Stimulated activated naive B cell treated with anti-CD40 and anti-IgM and Interleukin-4, amounts not matched to agents 10 μg/mL and 1 μg/mL and 100 μg/mL, for 72 hours (primary cell): ENCODE data around the gene ETV2.
"Not testable (repeated sequence)": the region's sequence is repeated elsewhere in the genome, so short reads cannot be mapped to it uniquely, and the experiment has no call there.

ENCODE experiments used
- ATAC-seq, 2 donors: fragments of 150-1000 bp; cut with Tn5 transposase; replicated peaks; 2 replicates each; pipeline ENCODE4 v1.10.0; 2021; ENCODE audit warnings: moderate library complexity in 1 of 2
- DNase-seq: peaks from one replicate; pipeline ENCODE4 v3.0.0; 2021
- H3K27ac Mint-ChIP-seq: one replicate; pipeline ENCODE4 v1.8.0; 2022; ENCODE audit warnings: mild to moderate bottlenecking, mixed read lengths
- H3K27me3 Mint-ChIP-seq, 2 donors: one replicate each; pipeline ENCODE4 v1.8.0; 2022; ENCODE audit warnings: mixed read lengths in 2 of 2
- H3K36me3 Mint-ChIP-seq, 2 donors: one replicate each; pipeline ENCODE4 v1.8.0; 2022; ENCODE audit warnings: mixed read lengths in 2 of 2, mild to moderate bottlenecking in 1 of 2
- H3K4me1 Mint-ChIP-seq, 2 donors: one replicate each; pipeline ENCODE4 v1.8.0; 2022; ENCODE audit warnings: mixed read lengths in 2 of 2, mild to moderate bottlenecking in 1 of 2
- H3K4me3 Mint-ChIP-seq, 2 donors: one replicate each; pipeline ENCODE4 v1.8.0; 2022; ENCODE audit warnings: mild to moderate bottlenecking in 2 of 2, mixed read lengths in 2 of 2, moderate library complexity in 1 of 2
- H3K9me3 Mint-ChIP-seq, 2 donors: one replicate each; pipeline ENCODE4 v1.8.0; 2022; ENCODE audit warnings: mixed read lengths in 2 of 2, mild to moderate bottlenecking in 1 of 2

The ETV2 gene

GRCh38 chr19:35639863-35640262 is 1.7 kb upstream of the ETV2 start:
- Mint-ChIP-seq H3K36me3 (peaks cover 28 to 31% of the 10 kb centered on the region in 2 donors), H3K9me3 (no peaks in the 10 kb centered on the region), H3K4me3 (no peak overlapping the region), H3K27me3 (no peaks in the 10 kb centered on the region), H3K27ac (no peak overlapping the region), H3K4me1 (peaks cover 11 to 36% of the 10 kb centered on the region in 2 donors)
- DNase-seq, result no peak
- no peak for ATAC-seq

DNA sequence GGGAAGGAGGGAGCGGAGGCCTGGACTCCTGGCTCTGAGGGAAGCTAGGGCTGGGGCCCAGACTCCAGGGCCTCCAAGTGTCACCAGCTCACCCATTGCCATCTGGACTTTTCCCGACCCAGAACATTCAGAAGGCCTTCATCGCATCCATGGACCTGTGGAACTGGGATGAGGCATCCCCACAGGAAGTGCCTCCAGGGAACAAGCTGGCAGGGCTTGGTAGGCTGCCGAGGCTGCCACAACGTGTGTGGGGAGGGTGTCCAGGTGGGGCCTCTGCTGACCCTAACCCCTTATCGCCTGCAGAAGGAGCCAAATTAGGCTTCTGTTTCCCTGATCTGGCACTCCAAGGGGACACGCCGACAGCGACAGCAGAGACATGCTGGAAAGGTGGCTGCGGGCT is 767 bp downstream of the ETV2 start:
- Mint-ChIP-seq H3K4me3 (peak overlapping the region; percentile 66 to 78), H3K27me3 (no peaks in the 10 kb centered on the region), H3K27ac (peak overlapping the region; percentile 42), H3K4me1 (peaks cover 20 to 45% of the 10 kb centered on the region in 2 donors), H3K36me3 (peaks cover 11% of the 10 kb centered on the region in 2 donors), H3K9me3 (no peaks in the 10 kb centered on the region)
- ATAC-seq, result no peak
- no peak for DNase-seq

DNA sequence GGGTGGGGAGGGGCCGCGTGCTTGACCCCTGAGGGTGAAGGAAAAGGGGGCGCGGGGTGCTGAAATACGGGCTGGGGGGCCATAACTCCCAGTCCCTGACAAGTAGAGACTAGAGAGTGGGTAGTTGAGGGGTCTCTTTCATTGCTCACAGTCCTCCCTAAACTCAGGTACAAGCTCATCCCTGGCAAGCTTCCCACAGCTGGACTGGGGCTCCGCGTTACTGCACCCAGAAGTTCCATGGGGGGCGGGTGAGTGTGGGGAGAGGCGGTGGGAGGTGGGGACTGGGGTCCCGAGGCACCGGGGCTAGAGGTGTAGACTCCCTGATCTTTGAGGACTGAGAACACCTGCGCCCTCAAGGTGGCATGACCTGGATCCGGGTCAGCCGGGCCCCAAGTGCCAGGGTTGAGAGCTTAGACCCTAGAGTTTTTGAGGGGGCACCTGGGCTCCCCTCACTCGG is 1.3 kb downstream of the ETV2 start:
- no peak for DNase-seq
- no peaks in the 10 kb centered on the region for H3K27me3 Mint-ChIP-seq
- H3K9me3 Mint-ChIP-seq, result no peaks in the 10 kb centered on the region
- peaks cover 6% of the 10 kb centered on the region in 2 donors for H3K36me3 Mint-ChIP-seq
- no peak overlapping the region for H3K27ac Mint-ChIP-seq
- peaks cover 20 to 45% of the 10 kb centered on the region in 2 donors for H3K4me1 Mint-ChIP-seq
- H3K4me3 Mint-ChIP-seq, result peak overlapping the region; percentile 78 to 79
- ATAC-seq, result no peak

- peak; percentile 49 to 55 for ATAC-seq
- peak; percentile 78 for DNase-seq
- Mint-ChIP-seq H3K9me3 (no peaks in the 10 kb centered on the region), H3K36me3 (no peaks in the 10 kb centered on the region), H3K27ac (peak overlapping the region; percentile 65), H3K4me1 (peaks cover 20 to 46% of the 10 kb centered on the region in 2 donors), H3K27me3 (no peaks in the 10 kb centered on the region), H3K4me3 (peak overlapping the region; percentile 78 to 79)
Observed at GRCh38 chr19:35643255-35644205, 2.0 kb downstream of the ETV2 start.

GRCh38 chr19:35644206-35644986 is 2.9 kb downstream of the ETV2 start:
- Mint-ChIP-seq H3K27ac (peak overlapping the region; percentile 59), H3K4me1 (peaks cover 20 to 54% of the 10 kb centered on the region in 2 donors), H3K9me3 (no peaks in the 10 kb centered on the region), H3K36me3 (no peaks in the 10 kb centered on the region), H3K27me3 (no peaks in the 10 kb centered on the region), H3K4me3 (peak overlapping the region; percentile 78 to 79)
- ATAC-seq (peak; percentile 82 to 86), DNase-seq (peak; percentile 91)

DNA sequence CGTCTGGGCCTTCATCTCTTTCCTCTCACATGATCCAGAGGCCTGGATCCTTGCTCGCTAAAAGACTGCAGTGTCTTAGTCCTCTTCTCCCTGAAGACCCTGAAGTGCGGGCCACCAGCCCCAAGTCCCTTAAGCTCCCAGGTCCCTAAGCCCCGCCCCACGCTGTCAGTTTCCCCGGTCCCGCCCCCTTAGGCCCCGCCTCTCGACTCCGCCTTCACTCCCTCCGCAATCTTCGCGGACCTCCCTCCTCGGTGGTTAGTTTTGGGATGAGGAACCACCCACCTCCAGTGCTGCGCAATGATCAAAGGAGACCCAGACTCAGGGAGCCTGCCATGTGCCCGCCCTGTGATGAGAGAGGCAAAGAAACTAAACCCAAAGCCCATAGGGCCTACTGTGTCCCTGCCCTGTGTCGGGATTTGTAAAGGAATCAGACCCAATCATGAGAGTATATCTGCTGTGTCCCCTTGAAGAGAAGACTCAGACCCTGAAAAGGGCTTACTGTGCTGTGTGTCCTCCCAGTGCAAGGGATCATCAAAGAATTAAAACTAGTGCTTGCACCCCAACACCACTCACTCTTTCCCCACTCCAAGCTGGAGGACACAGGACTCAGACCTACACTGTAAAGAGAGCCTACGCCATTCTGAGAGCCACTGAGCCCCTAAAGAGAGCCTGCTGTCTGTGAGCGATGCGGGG is 3.6 kb downstream of the ETV2 start:
- Mint-ChIP-seq H3K4me1 (peaks cover 20 to 55% of the 10 kb centered on the region in 2 donors), H3K4me3 (peak overlapping the region; percentile 78 to 79), H3K27ac (peak overlapping the region; percentile 53), H3K36me3 (no peaks in the 10 kb centered on the region), H3K9me3 (no peaks in the 10 kb centered on the region), H3K27me3 (no peaks in the 10 kb centered on the region)
- DNase-seq (peak; percentile 49), ATAC-seq (no peak)

DNA sequence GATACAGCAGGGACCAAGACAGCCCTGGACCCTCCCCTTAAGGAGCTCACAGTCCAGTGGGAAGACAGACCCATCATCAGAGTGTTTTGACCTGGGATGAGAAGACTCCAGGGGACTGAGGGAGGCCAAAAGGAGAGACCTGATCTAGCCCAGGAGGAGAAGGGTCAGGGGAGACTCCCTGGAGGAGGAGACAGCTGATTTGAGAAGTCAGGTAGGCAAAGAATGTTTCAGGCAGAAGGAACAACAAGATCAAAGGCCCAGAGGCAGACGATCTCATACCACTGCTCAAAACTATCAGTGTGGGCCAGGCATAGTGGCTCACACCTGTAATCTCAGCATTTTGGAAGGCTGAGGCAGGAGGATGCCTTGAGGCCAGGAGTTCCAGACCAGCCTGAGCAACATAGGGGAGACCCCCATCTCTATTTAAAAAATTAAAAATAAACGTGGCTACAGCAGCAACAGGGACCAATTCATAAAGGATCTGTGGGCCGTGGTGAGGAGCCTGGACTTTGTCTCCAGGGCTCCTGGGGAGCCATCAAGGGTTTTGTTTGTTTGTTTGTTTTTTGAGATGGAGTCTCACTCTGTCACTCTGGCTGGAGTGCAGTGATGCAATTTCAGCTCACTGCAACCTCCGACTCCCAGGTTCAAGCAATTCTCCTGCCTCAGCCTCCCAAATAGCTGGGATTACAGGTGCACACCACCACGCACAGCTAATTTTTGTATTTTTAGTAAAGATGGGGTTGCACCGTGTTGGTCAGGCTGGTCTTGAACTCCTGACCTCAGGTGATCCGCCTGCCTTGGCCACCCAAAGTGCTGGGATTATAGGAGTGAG is 4.4 kb downstream of the ETV2 start:
- Mint-ChIP-seq H3K27ac (no peak overlapping the region), H3K9me3 (no peaks in the 10 kb centered on the region), H3K36me3 (peaks cover 0 to under 1% of the 10 kb centered on the region in 2 donors), H3K4me1 (peaks cover 20 to 56% of the 10 kb centered on the region in 2 donors), H3K4me3 (peak overlapping the region; percentile 78 to 79), H3K27me3 (no peaks in the 10 kb centered on the region)
- no peak for DNase-seq
- ATAC-seq, result no peak

DNA sequence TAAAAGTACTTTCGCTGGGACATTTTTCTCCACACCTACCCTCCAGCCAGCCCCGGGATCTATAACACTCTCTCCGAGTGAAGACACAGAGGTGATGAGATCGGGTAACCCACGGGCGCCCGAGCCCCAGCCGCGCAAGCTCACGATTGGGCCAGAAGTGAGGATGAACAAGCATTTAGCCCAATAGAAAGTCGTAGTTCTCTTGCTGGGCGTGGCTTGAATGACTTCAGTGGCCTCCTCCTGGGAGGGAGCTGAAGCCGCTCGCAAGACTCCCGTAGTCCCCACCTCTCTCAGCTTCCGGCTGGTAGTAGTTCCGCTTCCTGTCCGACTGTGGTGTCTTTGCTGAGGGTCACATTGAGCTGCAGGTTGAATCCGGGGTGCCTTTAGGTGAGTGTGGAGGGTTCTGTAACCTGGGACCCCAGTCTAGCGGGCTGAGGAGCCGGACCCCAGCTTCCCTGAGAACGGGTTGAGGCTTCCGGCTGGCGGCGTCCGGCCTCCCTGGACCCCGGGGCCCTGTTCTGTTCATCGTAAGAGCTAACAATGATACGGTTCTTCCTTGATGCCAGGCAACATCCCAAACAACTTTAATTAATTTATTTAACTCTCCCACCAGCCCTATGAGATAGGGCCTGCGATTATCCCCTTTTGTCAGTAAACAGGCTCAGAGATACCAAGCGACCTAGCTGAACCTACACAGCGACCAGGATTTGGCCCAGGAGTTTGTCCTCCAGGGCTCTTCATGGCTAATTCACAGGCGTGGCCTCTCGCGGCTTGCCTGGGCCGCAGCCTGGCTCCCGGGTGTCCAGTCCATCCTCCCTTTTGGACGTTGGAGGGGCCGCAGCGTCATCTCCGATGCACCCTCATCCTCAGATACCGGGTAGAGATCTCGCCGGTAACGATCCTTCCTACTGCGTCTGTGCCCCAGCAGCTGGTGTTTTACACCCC is 6.7 kb downstream of the ETV2 start, which contains the start of gene COX6B1:
COX6B1 (plus strand) TSS at position 307 of the 945 bp plus-strand sequence. CDS start 2,921 bp downstream, outside the sequence.
- peak within 1 kb of the TSS; percentile 92 for H3K27ac Mint-ChIP-seq
- DNase-seq, result peak; percentile 93
- no peaks in the 10 kb centered on the region for H3K27me3 Mint-ChIP-seq
- peak; percentile 77 for ATAC-seq
- H3K4me1 Mint-ChIP-seq, result peaks cover 22 to 39% of the 10 kb centered on the region in 2 donors
- peaks cover 4 to 12% of the 10 kb centered on the region in 2 donors for H3K36me3 Mint-ChIP-seq
- H3K4me3 Mint-ChIP-seq, result peak within 1 kb of the TSS; percentile 94 to 98
- no peaks in the 10 kb centered on the region for H3K9me3 Mint-ChIP-seq

- no peak overlapping the region for H3K4me3 Mint-ChIP-seq
- H3K27me3 Mint-ChIP-seq, result no peaks in the 10 kb centered on the region
- H3K27ac Mint-ChIP-seq, result no peak overlapping the region
- peaks cover 10 to 26% of the 10 kb centered on the region in 2 donors for H3K4me1 Mint-ChIP-seq
- H3K9me3 Mint-ChIP-seq, result no peaks in the 10 kb centered on the region
- DNase-seq (no peak), ATAC-seq (no peak)
- peaks cover 17 to 24% of the 10 kb centered on the region in 2 donors for H3K36me3 Mint-ChIP-seq
Observed at GRCh38 chr19:35650581-35650980, 9.0 kb downstream of the ETV2 start.

GRCh38 chr19:35654828-35655227 is 13.3 kb downstream of the ETV2 start:
- Mint-ChIP-seq H3K36me3 (peaks cover 38 to 52% of the 10 kb centered on the region in 2 donors), H3K4me1 (peaks cover 9 to 22% of the 10 kb centered on the region in 2 donors)
- not testable (repeated sequence) for H3K27me3 Mint-ChIP-seq, ATAC-seq, DNase-seq, H3K27ac Mint-ChIP-seq, H3K4me3 Mint-ChIP-seq, H3K9me3 Mint-ChIP-seq

DNA sequence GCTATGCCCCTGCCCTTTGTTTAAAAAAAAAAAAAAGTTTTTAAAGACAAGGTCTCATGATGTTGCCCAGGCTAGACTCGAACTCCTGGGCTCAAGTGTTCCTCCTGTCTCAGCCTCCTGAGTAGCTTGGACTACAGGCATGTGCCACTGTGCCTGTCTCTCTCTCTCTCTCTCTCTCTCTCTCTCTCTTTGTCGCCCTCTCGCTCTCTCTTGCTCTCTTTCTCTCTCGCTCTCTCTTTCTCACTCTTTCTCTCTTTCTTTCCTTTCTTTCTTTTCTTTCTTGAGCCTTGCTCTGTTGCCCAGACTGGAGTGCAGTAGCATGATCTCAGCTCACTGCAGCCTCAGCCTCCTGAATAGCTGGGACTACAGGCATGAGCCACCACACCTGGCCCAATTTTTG is 14.1 kb downstream of the ETV2 start:
- Mint-ChIP-seq H3K4me1 (peaks cover 9 to 22% of the 10 kb centered on the region in 2 donors), H3K27ac (no peak overlapping the region), H3K4me3 (no peak overlapping the region), H3K27me3 (no peaks in the 10 kb centered on the region), H3K9me3 (no peaks in the 10 kb centered on the region), H3K36me3 (peaks cover 40 to 54% of the 10 kb centered on the region in 2 donors)
- ATAC-seq, result no peak
- no peak for DNase-seq

DNA sequence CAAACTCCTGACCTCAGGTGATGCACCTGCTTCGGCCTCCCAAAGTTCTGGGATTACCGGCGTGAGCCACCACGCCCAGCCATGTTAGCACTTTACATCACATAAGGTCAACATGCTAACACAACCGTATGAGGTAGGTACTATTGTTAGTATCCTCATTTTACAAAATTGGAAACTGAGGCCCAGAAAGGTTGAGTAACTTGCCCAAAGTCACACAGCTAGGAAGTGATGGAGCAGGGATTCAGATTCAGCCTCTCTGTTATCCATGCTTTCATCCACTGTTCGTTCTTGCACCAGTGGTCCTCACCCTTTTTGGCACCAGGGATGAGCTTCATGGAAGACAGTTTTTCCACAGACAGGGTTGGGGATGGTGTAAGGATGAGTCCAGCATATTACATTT is 15.2 kb downstream of the ETV2 start:
- H3K36me3 Mint-ChIP-seq, result peaks cover 42 to 51% of the 10 kb centered on the region in 2 donors
- no peak overlapping the region for H3K27ac Mint-ChIP-seq
- no peak overlapping the region for H3K4me3 Mint-ChIP-seq
- H3K27me3 Mint-ChIP-seq, result no peaks in the 10 kb centered on the region
- no peak for ATAC-seq
- H3K9me3 Mint-ChIP-seq, result no peaks in the 10 kb centered on the region
- H3K4me1 Mint-ChIP-seq, result peaks cover 5 to 14% of the 10 kb centered on the region in 2 donors
- no peak for DNase-seq
